ENCODE data around the gene RAP1GAP2.

Gene RAP1GAP2

DNA sequence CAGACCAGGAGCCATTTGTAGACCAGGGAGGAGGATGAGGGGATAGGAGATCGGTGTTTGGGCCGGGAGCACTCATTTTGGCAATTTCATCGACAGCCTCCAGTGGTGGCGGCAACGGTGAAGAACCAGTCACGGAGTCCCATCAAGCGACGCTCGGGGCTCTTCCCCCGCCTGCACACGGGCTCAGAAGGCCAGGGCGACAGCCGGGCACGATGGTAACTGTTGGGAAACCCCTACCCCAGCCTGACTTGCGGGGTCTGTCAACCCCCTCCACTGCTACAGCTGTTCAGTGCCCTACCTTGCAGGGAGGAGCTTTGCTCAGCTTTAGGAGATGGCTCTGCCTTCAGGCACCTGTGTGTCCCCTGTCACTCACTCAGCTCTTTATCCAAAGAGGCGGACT is 224.1 kb downstream of the RAP1GAP2 start:
- no peak for DNase-seq (ENCODE audit: extremely low spot score)
- POLR2A ChIA-PET = no interaction called here
- CTCF ChIA-PET = no interaction called here
- TF ChIP-seq, protein P1, sequence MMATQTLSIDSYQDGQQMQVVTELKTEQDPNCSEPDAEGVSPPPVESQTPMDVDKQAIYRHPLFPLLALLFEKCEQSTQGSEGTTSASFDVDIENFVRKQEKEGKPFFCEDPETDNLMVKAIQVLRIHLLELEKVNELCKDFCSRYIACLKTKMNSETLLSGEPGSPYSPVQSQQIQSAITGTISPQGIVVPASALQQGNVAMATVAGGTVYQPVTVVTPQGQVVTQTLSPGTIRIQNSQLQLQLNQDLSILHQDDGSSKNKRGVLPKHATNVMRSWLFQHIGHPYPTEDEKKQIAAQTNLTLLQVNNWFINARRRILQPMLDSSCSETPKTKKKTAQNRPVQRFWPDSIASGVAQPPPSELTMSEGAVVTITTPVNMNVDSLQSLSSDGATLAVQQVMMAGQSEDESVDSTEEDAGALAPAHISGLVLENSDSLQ (IDR thresholded peaks at IDR 0.05) = no peak
- TF ChIP-seq NFRKB (IDR thresholded peaks at IDR 0.05) (no peak), ZNF384 (IDR thresholded peaks at IDR 0.05) (no peak), BHLHE40 (IDR thresholded peaks at IDR 0.05; ENCODE audit: borderline replicate concordance) (no peak), SUZ12 (IDR thresholded peaks at IDR 0.05) (no peak), FOXA1 (IDR thresholded peaks at IDR 0.05) (no peak), L3MBTL2 (conservative IDR thresholded peaks at IDR 0.05) (no peak), ELF4 (IDR thresholded peaks at IDR 0.05) (no peak), HDGF (IDR thresholded peaks at IDR 0.05; ENCODE audit: borderline replicate concordance) (no peak), FOXM1 (IDR thresholded peaks at IDR 0.05; ENCODE audit: borderline replicate concordance) (no peak), FOXK2 (IDR thresholded peaks at IDR 0.05) (no peak), LEF1 (IDR thresholded peaks at IDR 0.05; ENCODE audit: borderline replicate concordance) (no peak), CTBP1 (IDR thresholded peaks at IDR 0.05; ENCODE audit: borderline replicate concordance) (no peak), TARDBP (IDR thresholded peaks at IDR 0.05) (no peak), SP1 (IDR thresholded peaks at IDR 0.05) (no peak), ARNT (IDR thresholded peaks at IDR 0.05) (no peak)

DNA sequence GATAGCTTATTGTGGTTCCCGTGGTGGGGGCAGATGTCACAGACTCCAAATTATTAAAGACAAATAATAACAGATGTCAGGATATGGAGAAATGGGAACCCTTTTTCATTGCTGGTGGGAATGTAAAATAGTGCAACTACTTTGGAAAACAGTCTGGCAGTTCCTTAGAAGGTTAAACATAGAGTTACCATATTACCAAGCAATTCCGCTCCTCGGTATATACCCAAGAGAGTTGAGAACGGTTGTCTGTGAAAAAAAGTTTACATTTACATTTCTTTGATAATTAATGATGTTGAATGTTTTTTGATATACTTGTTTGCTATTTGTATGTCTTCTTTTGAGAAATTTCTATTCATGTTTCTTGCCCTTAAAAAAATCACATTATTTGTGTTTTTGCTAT is 226.0 kb downstream of the RAP1GAP2 start:
- no peak for DNase-seq (ENCODE audit: extremely low spot score)
- POLR2A ChIA-PET = no interaction called here
- CTCF ChIA-PET = no interaction called here
- TF ChIP-seq ZNF384 (IDR thresholded peaks at IDR 0.05) (no peak), HDGF (IDR thresholded peaks at IDR 0.05; ENCODE audit: borderline replicate concordance) (no peak), ARNT (IDR thresholded peaks at IDR 0.05) (no peak), SUZ12 (IDR thresholded peaks at IDR 0.05) (no peak), ELF4 (IDR thresholded peaks at IDR 0.05) (no peak), NFRKB (IDR thresholded peaks at IDR 0.05) (no peak), CTBP1 (IDR thresholded peaks at IDR 0.05; ENCODE audit: borderline replicate concordance) (no peak), FOXM1 (IDR thresholded peaks at IDR 0.05; ENCODE audit: borderline replicate concordance) (no peak), L3MBTL2 (conservative IDR thresholded peaks at IDR 0.05) (no peak), TARDBP (IDR thresholded peaks at IDR 0.05) (no peak), SP1 (IDR thresholded peaks at IDR 0.05) (no peak), LEF1 (IDR thresholded peaks at IDR 0.05; ENCODE audit: borderline replicate concordance) (no peak), FOXA1 (IDR thresholded peaks at IDR 0.05) (no peak), BHLHE40 (IDR thresholded peaks at IDR 0.05; ENCODE audit: borderline replicate concordance) (no peak), FOXK2 (IDR thresholded peaks at IDR 0.05) (no peak)
- TF ChIP-seq, protein P1 (IDR thresholded peaks at IDR 0.05) = no peak

DNA sequence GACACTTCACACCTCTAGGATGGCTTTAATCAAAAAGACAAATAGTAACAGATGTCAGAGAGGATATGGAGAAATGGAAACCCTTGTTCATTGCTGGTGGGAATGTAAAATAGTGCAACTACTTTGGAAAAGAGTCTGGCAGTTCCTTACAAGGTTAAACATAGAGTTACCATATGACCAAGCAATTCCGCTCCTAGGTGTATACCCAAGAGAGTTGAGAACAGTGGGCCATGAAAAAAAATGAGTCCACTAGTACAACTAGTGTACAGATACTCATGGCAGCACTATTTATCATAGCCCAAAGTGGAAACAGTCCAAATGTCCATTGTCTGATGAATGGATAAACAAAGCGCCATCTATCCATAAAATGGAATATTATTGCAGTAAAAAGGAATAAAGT is 228.1 kb downstream of the RAP1GAP2 start:
- TF ChIP-seq L3MBTL2 (conservative IDR thresholded peaks at IDR 0.05) (no peak), FOXA1 (IDR thresholded peaks at IDR 0.05) (no peak), FOXK2 (IDR thresholded peaks at IDR 0.05) (no peak), ELF4 (IDR thresholded peaks at IDR 0.05) (no peak), SUZ12 (IDR thresholded peaks at IDR 0.05) (no peak), CTBP1 (IDR thresholded peaks at IDR 0.05; ENCODE audit: borderline replicate concordance) (no peak), ZNF384 (IDR thresholded peaks at IDR 0.05) (no peak), BHLHE40 (IDR thresholded peaks at IDR 0.05; ENCODE audit: borderline replicate concordance) (no peak), ARNT (IDR thresholded peaks at IDR 0.05) (no peak), SP1 (IDR thresholded peaks at IDR 0.05) (no peak), NFRKB (IDR thresholded peaks at IDR 0.05) (no peak), HDGF (IDR thresholded peaks at IDR 0.05; ENCODE audit: borderline replicate concordance) (no peak), LEF1 (IDR thresholded peaks at IDR 0.05; ENCODE audit: borderline replicate concordance) (no peak), FOXM1 (IDR thresholded peaks at IDR 0.05; ENCODE audit: borderline replicate concordance) (no peak), TARDBP (IDR thresholded peaks at IDR 0.05) (no peak)
- TF ChIP-seq, protein P1 (IDR thresholded peaks at IDR 0.05) = no peak
- no peak for DNase-seq (ENCODE audit: extremely low spot score)
- ChIA-PET POLR2A (no interaction called here), CTCF (no interaction called here)

DNA sequence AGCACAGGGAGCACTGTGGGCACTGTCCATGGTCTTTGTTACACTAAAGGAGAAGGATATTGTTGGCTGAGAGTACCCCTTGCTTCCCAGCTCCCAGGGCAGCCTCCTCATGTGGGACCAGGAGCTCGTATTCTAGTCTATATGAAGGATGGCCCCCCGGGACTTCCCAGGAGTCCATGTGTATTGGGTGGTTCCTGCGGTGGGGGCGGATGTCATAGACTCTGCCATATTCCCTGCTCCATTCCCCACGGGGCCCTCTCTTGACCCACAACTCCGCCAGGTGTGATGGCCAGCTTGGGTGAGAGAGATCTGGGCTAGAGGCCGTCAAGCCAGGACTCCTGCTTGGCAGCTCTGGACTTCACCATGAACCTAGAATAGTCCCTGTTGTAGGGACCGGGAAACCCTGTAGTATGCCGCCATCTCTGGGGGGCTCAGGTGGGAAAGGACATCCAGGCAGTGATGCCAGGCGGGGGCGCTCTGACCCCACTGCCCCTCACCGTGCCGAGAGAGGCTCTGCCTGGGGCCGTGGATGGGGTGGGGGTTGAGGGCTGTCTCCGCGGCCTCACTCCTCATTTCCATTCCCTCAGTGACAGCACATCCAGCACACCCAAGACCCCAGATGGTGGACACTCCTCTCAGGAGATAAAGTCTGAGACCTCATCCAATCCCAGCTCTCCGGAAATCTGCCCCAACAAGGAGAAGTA is 229.3 kb downstream of the RAP1GAP2 start:
- CTCF ChIA-PET = no interaction called here
- no peak for DNase-seq (ENCODE audit: extremely low spot score)
- POLR2A ChIA-PET = no interaction called here
- TF ChIP-seq SUZ12 (IDR thresholded peaks at IDR 0.05) (no peak), L3MBTL2 (conservative IDR thresholded peaks at IDR 0.05) (no peak), HDGF (IDR thresholded peaks at IDR 0.05; ENCODE audit: borderline replicate concordance) (no peak), ZNF384 (IDR thresholded peaks at IDR 0.05) (no peak), FOXM1 (IDR thresholded peaks at IDR 0.05; ENCODE audit: borderline replicate concordance) (no peak), CTBP1 (IDR thresholded peaks at IDR 0.05; ENCODE audit: borderline replicate concordance) (no peak), TARDBP (IDR thresholded peaks at IDR 0.05) (no peak), FOXA1 (IDR thresholded peaks at IDR 0.05) (no peak), LEF1 (IDR thresholded peaks at IDR 0.05; ENCODE audit: borderline replicate concordance) (no peak), ELF4 (IDR thresholded peaks at IDR 0.05) (no peak), SP1 (IDR thresholded peaks at IDR 0.05) (no peak), ARNT (IDR thresholded peaks at IDR 0.05) (no peak), BHLHE40 (IDR thresholded peaks at IDR 0.05; ENCODE audit: borderline replicate concordance) (no peak)
- TF ChIP-seq, protein P1 (IDR thresholded peaks at IDR 0.05) = no peak

Data from HEK293T (cell line).